SK-N-SH treated with all-trans-retinoic acid at 6 μM for 48 hours (cell line): ENCODE measurements around the gene ARHGAP10.

Experiments
- ATAC-seq: fragments of 200-7000 bp; cut with Tn5 transposase; 3 replicates; pipeline ENCODE4 v1.9.1; 2020; ENCODE audit warnings: mild to moderate bottlenecking, moderate library complexity
- ARNTL ChIP-seq: fragments of 450-650 bp; formaldehyde crosslinking; IDR thresholded peaks from 2 replicates; pipeline ENCODE4 v1.5.0; 2020; ENCODE audit warnings: low read depth, mild to moderate bottlenecking, moderate library complexity, borderline replicate concordance
- BACH2 ChIP-seq: fragments of 250-450 bp; sonication (Bioruptor Pico); IDR thresholded peaks from 2 replicates; pipeline ENCODE4 v1.9.0; 2021; ENCODE audit warnings: mild to moderate bottlenecking, borderline replicate concordance
- CSDC2 ChIP-seq: fragments of 250-450 bp; sonication (Bioruptor Pico); IDR thresholded peaks from 2 replicates; pipeline ENCODE4 v1.5.0; 2020; ENCODE audit warnings: mild to moderate bottlenecking, moderate library complexity
- CSRNP3 ChIP-seq: fragments of 250-450 bp; sonication (Bioruptor Pico); IDR thresholded peaks from 2 replicates; pipeline ENCODE4 v1.5.1; 2021; ENCODE audit warnings: mild to moderate bottlenecking, moderate library complexity
- ESRRG ChIP-seq: fragments of 250-450 bp; sonication (Bioruptor Pico); IDR thresholded peaks from 2 replicates; pipeline ENCODE4 v1.6.1; 2021; ENCODE audit warnings: mild to moderate bottlenecking
- GLIS3 ChIP-seq: fragments of 250-450 bp; sonication (Bioruptor Pico); IDR thresholded peaks from 2 replicates; pipeline ENCODE4 v1.5.0; 2020; ENCODE audit warnings: mild to moderate bottlenecking, moderate library complexity
- ISL1 ChIP-seq: fragments of 250-450 bp; sonication (Bioruptor Pico); IDR thresholded peaks from 2 replicates; pipeline ENCODE4 v2.1.2; 2022; ENCODE audit warnings: mild to moderate bottlenecking, moderate library complexity
- OSR1 ChIP-seq: fragments of 250-450 bp; sonication (Bioruptor Pico); IDR thresholded peaks from 2 replicates; pipeline ENCODE4 v1.8.0; 2022; ENCODE audit warnings: moderate library complexity, mild to moderate bottlenecking, inconsistent platforms
- PATZ1 ChIP-seq: fragments of 250-450 bp; sonication (Bioruptor Pico); IDR thresholded peaks from 2 replicates; pipeline ENCODE4 v1.8.0; 2020; ENCODE audit warnings: mild to moderate bottlenecking, moderate library complexity, borderline replicate concordance
- POU6F1 ChIP-seq: fragments of 250-450 bp; sonication (Bioruptor Pico); IDR thresholded peaks from 2 replicates; pipeline ENCODE4 v1.8.0; 2021; ENCODE audit warnings: low read depth, mild to moderate bottlenecking, moderate library complexity, borderline replicate concordance
- PPARA ChIP-seq: fragments of 250-450 bp; sonication (Bioruptor Pico); IDR thresholded peaks from 2 replicates; pipeline ENCODE4 v1.5.0; 2020; ENCODE audit warnings: mild to moderate bottlenecking, borderline replicate concordance
- RARB ChIP-seq: fragments of 250-450 bp; sonication (Bioruptor Pico); IDR thresholded peaks from 2 replicates; pipeline ENCODE4 v1.8.0; 2021; ENCODE audit warnings: mild to moderate bottlenecking, moderate library complexity
- SNAI2 ChIP-seq: fragments of 250-450 bp; sonication (Bioruptor Pico); IDR thresholded peaks from 2 replicates; pipeline ENCODE4 v1.5.0; 2020; ENCODE audit warnings: mild to moderate bottlenecking, moderate library complexity
- TCF4 ChIP-seq: fragments of 250-450 bp; sonication (Bioruptor Pico); IDR thresholded peaks from 2 replicates; pipeline ENCODE4 v1.8.0; 2021; ENCODE audit warnings: mild to moderate bottlenecking, moderate library complexity, borderline replicate concordance
- TOX ChIP-seq: fragments of 250-450 bp; sonication (Bioruptor Pico); IDR thresholded peaks from 2 replicates; pipeline ENCODE4 v1.8.0; 2021; ENCODE audit warnings: mild to moderate bottlenecking, moderate library complexity, borderline replicate concordance
- TSHZ2 ChIP-seq: fragments of 250-450 bp; sonication (Bioruptor Pico); IDR thresholded peaks from 2 replicates; pipeline ENCODE4 v1.5.0; 2020; ENCODE audit warnings: mild to moderate bottlenecking, moderate library complexity
- ZC3H10 ChIP-seq: fragments of 250-450 bp; sonication (Bioruptor Pico); IDR thresholded peaks from 2 replicates; pipeline ENCODE4 v1.5.1; 2021; ENCODE audit warnings: mild to moderate bottlenecking, moderate library complexity
- ZFP3 ChIP-seq: fragments of 250-450 bp; sonication (Bioruptor Pico); IDR thresholded peaks from 2 replicates; pipeline ENCODE4 v1.5.0; 2020; ENCODE audit warnings: mild to moderate bottlenecking, moderate library complexity
- ZFP30 ChIP-seq: fragments of 450-650 bp; formaldehyde crosslinking; IDR thresholded peaks from 2 replicates; pipeline ENCODE4 v1.5.0; 2022; ENCODE audit warnings: mild to moderate bottlenecking, moderate library complexity
- ZNF565 ChIP-seq: fragments of 450-650 bp; formaldehyde crosslinking; conservative IDR thresholded peaks from 2 replicates; pipeline ENCODE4 v1.5.0; 2020; ENCODE audit warnings: low read depth, mild to moderate bottlenecking, moderate library complexity
- ZNF70 ChIP-seq: fragments of 450-650 bp; formaldehyde crosslinking; IDR thresholded peaks from 2 replicates; pipeline ENCODE4 v1.5.0; 2020; ENCODE audit warnings: mild to moderate bottlenecking, moderate library complexity
- ZNF8 ChIP-seq: fragments of 450-650 bp; formaldehyde crosslinking; IDR thresholded peaks from 2 replicates; pipeline ENCODE4 v1.5.0; 2020; ENCODE audit warnings: mild to moderate bottlenecking, moderate library complexity
- TF ChIP-seq, protein P1 (sequence below): fragments of 250-450 bp; sonication (Bioruptor Pico); IDR thresholded peaks from 2 replicates; pipeline ENCODE4 v1.5.1; 2020; ENCODE audit warnings: low read depth, mild to moderate bottlenecking, moderate library complexity

Gene ARHGAP10

GRCh38 chr4:148110169-148110568 lies 378.3 kb downstream of the ARHGAP10 start:
- TF ChIP-seq ZC3H10 (CRISPR knock-in tag) (no peak), ZFP3 (no peak), SNAI2 (CRISPR knock-in tag) (no peak), PATZ1 (CRISPR knock-in tag) (no peak), TCF4 (CRISPR knock-in tag) (no peak), ZNF8 (CRISPR knock-in tag) (no peak), ARNTL (CRISPR knock-in tag) (no peak), BACH2 (CRISPR knock-in tag) (no peak), ESRRG (CRISPR knock-in tag) (no peak), PPARA (no peak), CSDC2 (no peak), ZNF70 (CRISPR knock-in tag) (no peak), OSR1 (no peak), GLIS3 (CRISPR knock-in tag) (no peak), ISL1 (CRISPR knock-in tag) (no peak), TOX (no peak)
- TF ChIP-seq, protein P1, sequence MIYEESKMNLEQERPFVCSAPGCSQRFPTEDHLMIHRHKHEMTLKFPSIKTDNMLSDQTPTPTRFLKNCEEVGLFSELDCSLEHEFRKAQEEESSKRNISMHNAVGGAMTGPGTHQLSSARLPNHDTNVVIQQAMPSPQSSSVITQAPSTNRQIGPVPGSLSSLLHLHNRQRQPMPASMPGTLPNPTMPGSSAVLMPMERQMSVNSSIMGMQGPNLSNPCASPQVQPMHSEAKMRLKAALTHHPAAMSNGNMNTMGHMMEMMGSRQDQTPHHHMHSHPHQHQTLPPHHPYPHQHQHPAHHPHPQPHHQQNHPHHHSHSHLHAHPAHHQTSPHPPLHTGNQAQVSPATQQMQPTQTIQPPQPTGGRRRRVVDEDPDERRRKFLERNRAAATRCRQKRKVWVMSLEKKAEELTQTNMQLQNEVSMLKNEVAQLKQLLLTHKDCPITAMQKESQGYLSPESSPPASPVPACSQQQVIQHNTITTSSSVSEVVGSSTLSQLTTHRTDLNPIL (CRISPR knock-in tag), result no peak
- ATAC-seq, result no peak

DNA sequence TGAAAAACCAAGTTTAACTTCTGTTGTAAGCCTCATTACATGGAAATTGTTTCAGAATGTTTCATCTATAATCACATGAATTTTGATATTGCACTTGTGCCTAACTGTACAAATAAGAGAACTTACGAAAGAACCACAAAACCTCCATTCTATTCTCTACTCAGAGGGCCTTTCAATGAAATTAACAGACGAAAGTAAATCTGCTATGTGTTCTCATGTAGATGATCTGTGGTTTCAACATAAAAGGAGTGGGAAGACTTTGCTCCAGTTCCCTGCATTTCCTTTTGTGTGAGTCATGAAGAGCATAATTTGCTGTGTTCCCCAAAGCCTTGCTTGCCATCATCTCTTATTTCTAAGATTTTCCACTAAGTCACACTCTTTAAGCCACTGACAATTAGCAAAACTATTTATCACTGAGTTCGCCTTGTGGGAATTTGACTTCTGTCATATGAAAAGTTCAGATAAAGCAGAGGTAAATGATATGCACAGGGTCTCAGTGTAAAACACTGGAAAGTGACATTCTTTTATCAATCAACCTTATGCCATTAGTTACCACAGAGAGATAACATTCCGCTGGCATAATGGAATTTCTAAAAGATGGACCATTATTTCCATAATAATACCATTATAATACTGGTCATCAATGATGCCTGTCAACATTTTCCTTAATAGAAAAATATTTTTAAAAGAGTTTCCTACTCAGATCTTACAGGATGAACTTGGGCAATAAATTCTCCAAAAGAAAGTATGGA lies 380.5 kb downstream of the ARHGAP10 start:
- TF ChIP-seq ZNF70 (CRISPR knock-in tag) (no peak), PPARA (no peak), TSHZ2 (CRISPR knock-in tag) (no peak), ZNF8 (CRISPR knock-in tag) (no peak), CSRNP3 (CRISPR knock-in tag) (peak; percentile 72; the same call in 1 of the 2 replicates), POU6F1 (CRISPR knock-in tag) (no peak), ZFP30 (CRISPR knock-in tag) (no peak), SNAI2 (CRISPR knock-in tag) (no peak), ZFP3 (peak; percentile 44; the same call in 1 of the 2 replicates), ARNTL (CRISPR knock-in tag) (no peak), BACH2 (CRISPR knock-in tag) (no peak), GLIS3 (CRISPR knock-in tag) (no peak), ZNF565 (no peak), TCF4 (CRISPR knock-in tag) (no peak), PATZ1 (CRISPR knock-in tag) (peak; percentile 30; the same call in 1 of the 2 replicates), ZC3H10 (CRISPR knock-in tag) (no peak), TOX (no peak), OSR1 (no peak), ISL1 (CRISPR knock-in tag) (peak; percentile 94), ESRRG (CRISPR knock-in tag) (no peak), CSDC2 (no peak), RARB (CRISPR knock-in tag) (no peak)
- TF ChIP-seq, protein P1 (CRISPR knock-in tag), result peak; percentile 59; the same call in 1 of the 2 replicates
- TF ChIP-seq, all 23 proteins: peak for 5

More for the DNA sequence above, 380.5 kb downstream of the ARHGAP10 start:
- ATAC-seq, result peak; percentile 54
